ENCODE measurements around the gene STK32B. TPM values are rescaled to one million over a fixed set of nuclear protein-coding genes. Genes with fewer than 3 reads are reported as not detected.
A peak's percentile ranks its signal among the peaks of the same experiment; 100 is the strongest.

The STK32B gene
- total RNA-seq, 1 experiment from 2014 or later: 11.7 TPM

- peak; percentile 22 for DNase-seq (ENCODE audit: low read depth)
These were observed 310.7 kb downstream of the STK32B start for GRCh38 chr4:5361968-5362367.

- no peak for DNase-seq (ENCODE audit: low read depth)
These were observed 313.1 kb downstream of the STK32B start for GRCh38 chr4:5364406-5364805.

- peak; percentile 97 for DNase-seq (ENCODE audit: low read depth)
These were observed 314.1 kb downstream of the STK32B start for GRCh38 chr4:5365071-5366008.

GRCh38 chr4:5366009-5366386 lies 314.7 kb downstream of the STK32B start:
- no peak for DNase-seq (ENCODE audit: low read depth)

- peak; percentile 91 for DNase-seq (ENCODE audit: low read depth)
These were observed 315.1 kb downstream of the STK32B start for GRCh38 chr4:5366421-5366820.

- DNase-seq (ENCODE audit: low read depth): peak; percentile 22
These were observed 317.1 kb downstream of the STK32B start for GRCh38 chr4:5368426-5368825.

- peak; percentile 72 for DNase-seq (ENCODE audit: low read depth)
These were observed 319.0 kb downstream of the STK32B start for GRCh38 chr4:5370286-5370685.

GRCh38 chr4:5371415-5372190 lies 320.3 kb downstream of the STK32B start:
- peak; percentile 75 for DNase-seq (ENCODE audit: low read depth)

- no peak for DNase-seq (ENCODE audit: low read depth)
These were observed 320.9 kb downstream of the STK32B start for GRCh38 chr4:5372198-5372597.

- no peak for DNase-seq (ENCODE audit: low read depth)
These were observed 322.0 kb downstream of the STK32B start for GRCh38 chr4:5373327-5373726.

GRCh38 chr4:5374592-5374991 lies 323.3 kb downstream of the STK32B start:
- no peak for DNase-seq (ENCODE audit: low read depth)

- no peak for DNase-seq (ENCODE audit: low read depth)
These were observed 323.7 kb downstream of the STK32B start for GRCh38 chr4:5374994-5375393.

- DNase-seq (ENCODE audit: low read depth): no peak
These were observed 324.7 kb downstream of the STK32B start for GRCh38 chr4:5376015-5376414.

- peak; percentile 32 for DNase-seq (ENCODE audit: low read depth)
These were observed 326.7 kb downstream of the STK32B start for GRCh38 chr4:5378002-5378401.

GRCh38 chr4:5379895-5380294 lies 328.6 kb downstream of the STK32B start:
- no peak for DNase-seq (ENCODE audit: low read depth)

GRCh38 chr4:5381961-5382441 lies 330.7 kb downstream of the STK32B start:
- peak; percentile 65 for DNase-seq (ENCODE audit: low read depth)

GRCh38 chr4:5383191-5383980 lies 332.1 kb downstream of the STK32B start:
- no peak for DNase-seq (ENCODE audit: low read depth)

GRCh38 chr4:5385741-5386311 lies 334.5 kb downstream of the STK32B start:
- no peak for DNase-seq (ENCODE audit: low read depth)

GRCh38 chr4:5386921-5387320 lies 335.6 kb downstream of the STK32B start:
- DNase-seq (ENCODE audit: low read depth): no peak

GRCh38 chr4:5387457-5387856 lies 336.2 kb downstream of the STK32B start:
- DNase-seq (ENCODE audit: low read depth): no peak

GRCh38 chr4:5389756-5390310 lies 338.6 kb downstream of the STK32B start:
- DNase-seq (ENCODE audit: low read depth): no peak
